Lower lobe of right lung (tissue), 2 donors: Measurements from ENCODE around the gene PHF2. TPM values are rescaled to one million over a fixed set of nuclear protein-coding genes. Genes with fewer than 3 reads are reported as not detected.

ENCODE experiments used
- ATAC-seq, 2 donors: fragments of 200-7000 bp; cut with Tn5 transposase; one replicate each; pipeline ENCODE4 v1.9.1; 2020 to 2022; ENCODE audit warnings: mild to moderate bottlenecking in 2 of 2, moderate library complexity in 2 of 2
- DNase-seq: peaks from one replicate; pipeline ENCODE4 v3.0.0-alpha.2; 2020
- H3K27ac ChIP-seq: fragments of 200-600 bp; one replicate; pipeline ENCODE4 v1.8.0; 2022
- H3K27me3 ChIP-seq: fragments of 200-600 bp; one replicate; pipeline ENCODE4 v1.8.0; 2022; ENCODE audit warnings: low read depth
- H3K36me3 ChIP-seq: fragments of 200-600 bp; one replicate; pipeline ENCODE4 v1.8.0; 2022; ENCODE audit warnings: mild to moderate bottlenecking
- H3K4me1 ChIP-seq: fragments of 200-600 bp; one replicate; pipeline ENCODE4 v1.8.0; 2022
- H3K4me3 ChIP-seq: fragments of 200-600 bp; one replicate; pipeline ENCODE4 v1.8.0; 2022; ENCODE audit warnings: mild to moderate bottlenecking
- H3K9me3 ChIP-seq: fragments of 200-600 bp; one replicate; pipeline ENCODE4 v1.8.0; 2022
- intact Hi-C: fragments of 100-400 bp; cut with DNase I; formaldehyde crosslinking; loops from one replicate; pipeline ENCODE4 v1.11.0; 2022
- total RNA-seq: library from RNA; stranded (reverse); fragmentation: NEBNext Ultra II Directional; extraction: Animal tissue kit (Norgen Biotek cat#: 25700); gene quantifications from one replicate; pipeline ENCODE4 v1.2.1, GENCODE V29; 2021
- TF ChIP-seq, protein P1 (sequence below): fragments of 200-600 bp; IDR thresholded peaks from one replicate; pipeline ENCODE4 v1.8.0; 2022; ENCODE audit warnings: antibody characterized with exemption, mild to moderate bottlenecking
- donor health status: DM: no; HTN: yes; CAD: no; lungs with severe emphysema.

PHF2 gene
- total RNA-seq, 1 donor from 2014 or later = 39.1 TPM

GRCh38 chr9:93603906-93604326, 27.5 kb downstream of the PHF2 start:
- no peak overlapping the region for H3K4me3 ChIP-seq
- peaks cover 25% of the 10 kb centered on the region for H3K4me1 ChIP-seq
- no peaks in the 10 kb centered on the region for H3K36me3 ChIP-seq
- ATAC-seq (no peak), DNase-seq (no peak)
- TF ChIP-seq, protein P1, sequence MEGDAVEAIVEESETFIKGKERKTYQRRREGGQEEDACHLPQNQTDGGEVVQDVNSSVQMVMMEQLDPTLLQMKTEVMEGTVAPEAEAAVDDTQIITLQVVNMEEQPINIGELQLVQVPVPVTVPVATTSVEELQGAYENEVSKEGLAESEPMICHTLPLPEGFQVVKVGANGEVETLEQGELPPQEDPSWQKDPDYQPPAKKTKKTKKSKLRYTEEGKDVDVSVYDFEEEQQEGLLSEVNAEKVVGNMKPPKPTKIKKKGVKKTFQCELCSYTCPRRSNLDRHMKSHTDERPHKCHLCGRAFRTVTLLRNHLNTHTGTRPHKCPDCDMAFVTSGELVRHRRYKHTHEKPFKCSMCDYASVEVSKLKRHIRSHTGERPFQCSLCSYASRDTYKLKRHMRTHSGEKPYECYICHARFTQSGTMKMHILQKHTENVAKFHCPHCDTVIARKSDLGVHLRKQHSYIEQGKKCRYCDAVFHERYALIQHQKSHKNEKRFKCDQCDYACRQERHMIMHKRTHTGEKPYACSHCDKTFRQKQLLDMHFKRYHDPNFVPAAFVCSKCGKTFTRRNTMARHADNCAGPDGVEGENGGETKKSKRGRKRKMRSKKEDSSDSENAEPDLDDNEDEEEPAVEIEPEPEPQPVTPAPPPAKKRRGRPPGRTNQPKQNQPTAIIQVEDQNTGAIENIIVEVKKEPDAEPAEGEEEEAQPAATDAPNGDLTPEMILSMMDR = no peak
- H3K27ac ChIP-seq = no peak overlapping the region
- intact Hi-C loops = no loop called here
- peaks cover 9% of the 10 kb centered on the region for H3K9me3 ChIP-seq
- H3K27me3 ChIP-seq = no peaks in the 10 kb centered on the region

- H3K36me3 ChIP-seq = no peaks in the 10 kb centered on the region
Measured at GRCh38 chr9:93606187-93606586, 29.8 kb downstream of the PHF2 start.

GRCh38 chr9:93610206-93610605, 33.8 kb downstream of the PHF2 start:
- no peak overlapping the region for H3K27ac ChIP-seq
- no peak overlapping the region for H3K4me3 ChIP-seq
- no peaks in the 10 kb centered on the region for H3K27me3 ChIP-seq
- DNase-seq (no peak), ATAC-seq (no peak)
- intact Hi-C loops = no loop called here
- H3K9me3 ChIP-seq = peaks cover 28% of the 10 kb centered on the region
- H3K36me3 ChIP-seq = no peaks in the 10 kb centered on the region
- H3K4me1 ChIP-seq = peaks cover 15% of the 10 kb centered on the region
- TF ChIP-seq, protein P1 = no peak

More at GRCh38 chr9:93606187-93606586, 29.8 kb downstream of the PHF2 start:
- H3K4me3 ChIP-seq = no peak overlapping the region
- DNase-seq (no peak), ATAC-seq (no peak)
- H3K4me1 ChIP-seq = peaks cover 2% of the 10 kb centered on the region
- no peaks in the 10 kb centered on the region for H3K27me3 ChIP-seq
- TF ChIP-seq, protein P1 = no peak
- H3K9me3 ChIP-seq = peaks cover 28% of the 10 kb centered on the region
- intact Hi-C loops = no loop called here
- no peak overlapping the region for H3K27ac ChIP-seq

DNA sequence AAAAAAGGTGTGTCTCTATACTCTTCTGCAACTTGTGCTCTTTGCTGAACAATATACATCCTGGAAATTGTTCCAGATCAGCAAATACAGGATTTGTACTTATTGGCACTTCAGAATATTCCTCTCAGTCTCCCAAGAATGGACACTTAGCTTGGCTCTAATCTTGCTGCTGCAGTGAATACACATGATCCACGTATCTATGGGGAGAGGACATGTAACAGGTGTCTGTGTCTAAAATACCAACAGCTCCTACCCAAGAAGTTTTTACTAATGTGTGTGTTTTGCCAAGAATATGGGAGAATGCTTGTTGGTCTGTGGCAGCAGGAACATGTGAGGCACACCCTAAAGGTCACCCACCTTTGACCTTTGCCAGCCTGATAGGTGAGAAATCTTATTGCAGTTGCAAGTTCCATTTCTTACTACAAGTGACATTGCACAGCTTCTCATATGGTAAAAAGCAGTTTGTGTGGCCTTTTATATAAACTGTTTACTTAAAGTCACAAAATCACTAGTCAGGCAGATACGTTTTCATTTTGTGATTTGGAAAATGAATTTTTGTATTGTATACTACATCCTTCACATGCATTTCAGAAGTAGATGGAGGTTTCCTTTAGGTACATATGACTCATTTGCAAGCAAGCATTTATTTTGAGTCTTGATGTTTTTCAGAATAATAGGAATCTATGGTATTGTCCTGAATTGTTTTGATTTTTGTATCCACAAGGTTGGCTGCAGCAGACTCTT, 35.8 kb downstream of the PHF2 start:
- Histone ChIP-seq H3K27me3 (no peaks in the 10 kb centered on the region), H3K4me3 (no peak overlapping the region), H3K27ac (no peak overlapping the region), H3K4me1 (peaks cover 15% of the 10 kb centered on the region), H3K9me3 (peaks cover 24% of the 10 kb centered on the region), H3K36me3 (no peaks in the 10 kb centered on the region)
- ATAC-seq (no peak), DNase-seq (no peak)
- intact Hi-C loops = no loop called here
- TF ChIP-seq, protein P1 = no peak

DNA sequence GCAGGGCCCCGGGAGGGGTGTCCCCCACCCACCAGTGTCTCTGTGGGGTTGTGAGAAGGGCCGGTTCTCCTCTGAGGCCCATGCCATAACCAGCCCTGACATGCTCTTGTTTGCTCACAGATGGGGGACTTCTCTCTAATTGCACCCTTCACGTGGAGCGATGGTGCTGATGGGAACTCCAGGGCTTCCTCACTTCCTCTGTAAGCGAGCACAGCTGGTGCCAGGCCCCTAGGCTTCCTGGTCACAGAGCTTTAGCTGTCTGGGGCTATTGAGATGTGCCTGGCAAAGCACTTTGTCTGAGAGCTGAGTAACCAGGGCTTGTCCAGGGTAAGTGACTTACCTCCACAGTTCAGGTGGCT, 36.4 kb downstream of the PHF2 start:
- TF ChIP-seq, protein P1 = no peak
- Histone ChIP-seq H3K27ac (no peak overlapping the region), H3K36me3 (no peaks in the 10 kb centered on the region), H3K9me3 (peaks cover 24% of the 10 kb centered on the region), H3K4me3 (no peak overlapping the region), H3K27me3 (no peaks in the 10 kb centered on the region), H3K4me1 (peaks cover 15% of the 10 kb centered on the region)
- intact Hi-C loops = no loop called here
- ATAC-seq (peak in 1 of 2 donors; percentile 27), DNase-seq (no peak)
